Neural cell (in vitro differentiated cells): ENCODE results near the gene SERPINA1. TPM values are rescaled to one million over a fixed set of nuclear protein-coding genes. Genes with fewer than 3 reads are reported as not detected.

Experiments used
- H2AFZ ChIP-seq: fragments of 200-600, 300-800 bp; sonication (generic), shearing (Covaris generic); 2 replicates; pipeline ENCODE4 v1.6.0; 2014; ENCODE audit warnings: low read depth, mild to moderate bottlenecking, antibody characterized with exemption, low read length, moderate library complexity
- H3F3A ChIP-seq: fragments of 200-600 bp; shearing (Covaris generic); 2 replicates; pipeline ENCODE4 v1.6.1; 2016; ENCODE audit warnings: mild to moderate bottlenecking, moderate library complexity, mixed read lengths, antibody characterized with exemption, low read length; ENCODE audit not compliant: insufficient read depth, poor library complexity, severe bottlenecking
- H3K27ac ChIP-seq: fragments of 200-600, 300-800 bp; sonication (generic), shearing (Covaris generic); 2 replicates; pipeline ENCODE4 v1.5.1; 2014; ENCODE audit warnings: mild to moderate bottlenecking, low read length, moderate library complexity
- H3K27me3 ChIP-seq: fragments of 300-800, 200-600 bp; sonication (generic), shearing (Covaris generic); 2 replicates; pipeline ENCODE4 v1.6.0; 2014; ENCODE audit warnings: mild to moderate bottlenecking, low read depth, low read length, moderate library complexity; ENCODE audit not compliant: insufficient read depth
- H3K36me3 ChIP-seq: fragments of 300-800, 200-600 bp; sonication (generic), shearing (Covaris generic); 2 replicates; pipeline ENCODE4 v1.5.1; 2014; ENCODE audit warnings: mild to moderate bottlenecking, antibody characterized with exemption, low read length, moderate library complexity; ENCODE audit not compliant: insufficient read depth
- H3K4me2 ChIP-seq: fragments of 300-800, 200-600 bp; sonication (generic), shearing (Covaris generic); 2 replicates; pipeline ENCODE4 v1.6.0; 2014; ENCODE audit warnings: mild to moderate bottlenecking, low read length
- H3K4me3 ChIP-seq: fragments of 300-800, 200-600 bp; sonication (generic), shearing (Covaris generic); 2 replicates; pipeline ENCODE4 v1.5.1; 2014; ENCODE audit warnings: mild to moderate bottlenecking, low read length, moderate library complexity
- H3K79me2 ChIP-seq: fragments of 200-600 bp; shearing (Covaris generic); replicated peaks from 2 replicates; pipeline ENCODE4 v1.6.0; 2014; ENCODE audit warnings: mild to moderate bottlenecking, low read length, moderate library complexity; ENCODE audit not compliant: insufficient read depth
- H3K9ac ChIP-seq: fragments of 300-800, 200-600 bp; sonication (generic), shearing (Covaris generic); 2 replicates; pipeline ENCODE4 v1.6.1; 2016; ENCODE audit warnings: mild to moderate bottlenecking, low read length, mixed read lengths
- H3K9me2 ChIP-seq: fragments of 200-600 bp; shearing (Covaris generic); 2 replicates; pipeline ENCODE4 v1.6.1; 2016; ENCODE audit warnings: mild to moderate bottlenecking, low read length, mixed read lengths; ENCODE audit not compliant: insufficient read depth
- H3K9me3 ChIP-seq: fragments of 200-600, 300-800 bp; sonication (generic), shearing (Covaris generic); 2 replicates; pipeline ENCODE4 v1.6.1; 2016; ENCODE audit warnings: mild to moderate bottlenecking, mixed run types, low read length, moderate library complexity, mixed read lengths
- H4K20me1 ChIP-seq: fragments of 200-600 bp; shearing (Covaris generic); 2 replicates; pipeline ENCODE4 v1.6.1; 2016; ENCODE audit warnings: mild to moderate bottlenecking, mixed run types; ENCODE audit not compliant: insufficient read depth
- CTCF ChIP-seq: fragments of 450-650 bp; IDR thresholded peaks from 2 replicates; pipeline ENCODE4 v1.5.1; 2014; ENCODE audit warnings: antibody characterized with exemption, mild to moderate bottlenecking, moderate library complexity; ENCODE audit not compliant: poor library complexity, severe bottlenecking
- EP300 ChIP-seq: fragments of 450-650 bp; conservative IDR thresholded peaks from 2 replicates; pipeline ENCODE4 v1.6.1; 2014; ENCODE audit warnings: antibody characterized with exemption, mild to moderate bottlenecking, moderate library complexity; ENCODE audit not compliant: poor library complexity, severe bottlenecking
- EZH2 ChIP-seq: fragments of 200-600, 300-800 bp; shearing (Covaris generic), sonication (generic); IDR thresholded peaks from 2 replicates; pipeline ENCODE4 v1.6.1; 2014; ENCODE audit warnings: antibody characterized with exemption, low read length, borderline replicate concordance, mild to moderate bottlenecking; ENCODE audit not compliant: insufficient read depth, poor library complexity, severe bottlenecking
- MXI1 ChIP-seq: fragments of 450-650 bp; conservative IDR thresholded peaks from 2 replicates; pipeline ENCODE4 v1.6.1; 2014; ENCODE audit warnings: antibody characterized with exemption, mild to moderate bottlenecking; ENCODE audit not compliant: poor library complexity, severe bottlenecking
- POLR2AphosphoS5 ChIP-seq: IDR thresholded peaks from 2 replicates; pipeline ENCODE4 v1.6.1; 2012
- RAD21 ChIP-seq: fragments of 450-650 bp; conservative IDR thresholded peaks from 2 replicates; pipeline ENCODE4 v1.6.1; 2014; ENCODE audit warnings: antibody characterized with exemption, mild to moderate bottlenecking, moderate library complexity
- REST ChIP-seq: IDR thresholded peaks from 2 replicates; pipeline ENCODE4 v1.6.1; 2012; ENCODE audit warnings: borderline replicate concordance
- SMC3 ChIP-seq: fragments of 450-650 bp; conservative IDR thresholded peaks from 2 replicates; pipeline ENCODE4 v1.6.1; 2014; ENCODE audit warnings: antibody characterized with exemption, mild to moderate bottlenecking, moderate library complexity; ENCODE audit not compliant: poor library complexity
- TAF1 ChIP-seq: IDR thresholded peaks from 2 replicates; pipeline ENCODE4 v1.6.1; 2012; ENCODE audit warnings: low read depth
- polyA plus RNA-seq: library from polyadenylated mRNA; depleted of rRNA; stranded (reverse); fragments of >200 nt; gene quantifications from 2 replicates; pipeline ENCODE4 v1.2.3, GENCODE V29; 2014

SERPINA1 gene
- polyA plus RNA-seq, 1 donor from 2014 or later: not detected

DNA sequence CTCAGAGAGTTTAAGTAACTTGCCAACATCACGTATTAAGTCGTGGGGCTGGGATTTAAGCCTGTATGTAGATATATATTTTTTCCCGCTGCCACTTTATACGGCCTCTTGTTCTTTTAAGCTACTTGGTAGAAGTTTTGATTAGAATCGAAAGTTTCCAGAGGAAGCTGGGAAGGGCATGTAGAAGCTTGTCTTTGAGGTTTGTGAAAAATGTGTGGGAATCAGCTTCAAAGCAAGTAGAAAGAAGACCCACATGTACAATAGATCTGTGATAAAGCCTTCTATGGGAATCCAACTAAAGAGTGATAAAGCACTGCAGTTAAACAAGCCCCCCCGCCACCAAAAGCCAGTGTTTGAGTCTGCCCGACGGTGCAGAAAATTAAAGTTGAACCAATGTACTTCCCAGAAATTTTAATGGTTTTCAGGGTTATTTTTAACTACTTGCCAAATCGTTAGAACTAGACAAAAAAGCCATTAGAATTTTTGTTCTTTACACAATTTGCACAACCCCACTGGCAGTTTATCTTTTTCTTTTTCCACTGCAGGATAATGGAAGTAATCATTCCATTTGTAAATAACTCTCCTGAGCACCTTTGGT is 38.7 kb upstream of the SERPINA1 start:
- TF ChIP-seq EP300 (no peak), REST (no peak), RAD21 (no peak), POLR2AphosphoS5 (no peak), EZH2 (no peak), MXI1 (no peak), CTCF (no peak), SMC3 (no peak), TAF1 (no peak)
- Histone ChIP-seq H3K27ac (no peak overlapping the region), H3K9me2 (no peaks in the 10 kb centered on the region), H3F3A (no peaks in the 10 kb centered on the region), H3K27me3 (no peaks in the 10 kb centered on the region), H4K20me1 (no peaks in the 10 kb centered on the region), H3K9me3 (no peaks in the 10 kb centered on the region), H2AFZ (no peak overlapping the region), H3K79me2 (no peaks in the 10 kb centered on the region), H3K36me3 (no peaks in the 10 kb centered on the region), H3K4me2 (no peak overlapping the region), H3K4me3 (no peak overlapping the region), H3K9ac (no peak overlapping the region)

- Histone ChIP-seq H3F3A (no peaks in the 10 kb centered on the region), H3K27me3 (no peaks in the 10 kb centered on the region), H3K79me2 (no peaks in the 10 kb centered on the region), H2AFZ (no peak overlapping the region), H3K9ac (no peak overlapping the region), H3K4me3 (no peak overlapping the region), H3K4me2 (no peak overlapping the region), H3K27ac (no peak overlapping the region), H3K9me2 (no peaks in the 10 kb centered on the region), H3K36me3 (no peaks in the 10 kb centered on the region), H3K9me3 (no peaks in the 10 kb centered on the region), H4K20me1 (no peaks in the 10 kb centered on the region)
- no peak for TF ChIP-seq TAF1
- no peak for TF ChIP-seq MXI1
- no peak for TF ChIP-seq EZH2
- no peak for TF ChIP-seq RAD21
- TF ChIP-seq SMC3: no peak
- no peak for TF ChIP-seq POLR2AphosphoS5
- no peak for TF ChIP-seq REST
- no peak for TF ChIP-seq EP300
- TF ChIP-seq CTCF: no peak
Measured at GRCh38 chr14:94426526-94426925, 38.1 kb upstream of the SERPINA1 start.
